ENCODE measurements around the gene CDC42EP2. TPM values are rescaled to one million over a fixed set of nuclear protein-coding genes. Genes with fewer than 3 reads are reported as not detected.

Gene CDC42EP2
- total and polyA plus RNA-seq, 12 donors: 1.0 to 18.3 (median 4.9) TPM

DNA sequence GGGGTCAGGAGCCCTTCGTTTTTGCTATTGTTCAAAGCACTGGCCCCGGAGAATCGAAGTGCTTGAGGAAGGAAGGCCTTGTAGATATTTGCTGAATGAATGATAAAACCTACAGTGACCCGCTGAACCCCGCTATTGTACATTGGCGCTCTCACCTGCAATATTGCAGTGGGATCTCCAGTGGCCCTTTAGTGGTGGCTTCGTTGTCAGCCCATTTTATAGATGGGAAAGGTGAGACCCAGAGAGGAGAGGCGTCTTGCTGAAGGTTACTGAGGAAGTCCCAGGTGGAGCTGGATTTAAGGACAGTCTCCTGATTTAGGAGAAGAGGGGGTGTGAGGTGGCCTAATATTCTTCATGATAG is 1.2 kb downstream of the CDC42EP2 start:
- 21 to 31% (median 28%) methylated on average over 5 to 8 of the region's 8 CpGs for WGBS, 4 donors
- Histone ChIP-seq H3K27ac (peak overlapping the region in 4 of 5 donors; percentile 12 to 93 (median 52)), H3K36me3 (replicated peaks in 1 of 2) (peaks cover 0 to 2% of the 10 kb centered on the region in 2 donors), H3K9me3 (replicated peaks in 1 of 3) (no peaks in the 10 kb centered on the region), H3K4me1 (replicated peaks in 1 of 2) (peaks cover 13 to 17% of the 10 kb centered on the region in 2 donors), H3K4me3 (peak overlapping the region in 1 of 4 donors; percentile 78), H3K27me3 (no peaks in the 10 kb centered on the region)
- intact Hi-C loops (cut with DNase I): loop anchor here (2.0 kb wide), 2 partner anchors 37 to 39 kb away; no protein-coding TSS in a partner anchor
- DNase-seq: no peak
- no peak for TF ChIP-seq POLR2A (IDR thresholded peaks at IDR 0.05)
- TF ChIP-seq, protein P1, sequence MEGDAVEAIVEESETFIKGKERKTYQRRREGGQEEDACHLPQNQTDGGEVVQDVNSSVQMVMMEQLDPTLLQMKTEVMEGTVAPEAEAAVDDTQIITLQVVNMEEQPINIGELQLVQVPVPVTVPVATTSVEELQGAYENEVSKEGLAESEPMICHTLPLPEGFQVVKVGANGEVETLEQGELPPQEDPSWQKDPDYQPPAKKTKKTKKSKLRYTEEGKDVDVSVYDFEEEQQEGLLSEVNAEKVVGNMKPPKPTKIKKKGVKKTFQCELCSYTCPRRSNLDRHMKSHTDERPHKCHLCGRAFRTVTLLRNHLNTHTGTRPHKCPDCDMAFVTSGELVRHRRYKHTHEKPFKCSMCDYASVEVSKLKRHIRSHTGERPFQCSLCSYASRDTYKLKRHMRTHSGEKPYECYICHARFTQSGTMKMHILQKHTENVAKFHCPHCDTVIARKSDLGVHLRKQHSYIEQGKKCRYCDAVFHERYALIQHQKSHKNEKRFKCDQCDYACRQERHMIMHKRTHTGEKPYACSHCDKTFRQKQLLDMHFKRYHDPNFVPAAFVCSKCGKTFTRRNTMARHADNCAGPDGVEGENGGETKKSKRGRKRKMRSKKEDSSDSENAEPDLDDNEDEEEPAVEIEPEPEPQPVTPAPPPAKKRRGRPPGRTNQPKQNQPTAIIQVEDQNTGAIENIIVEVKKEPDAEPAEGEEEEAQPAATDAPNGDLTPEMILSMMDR (IDR thresholded peaks at IDR 0.05): peak in 1 of 6 experiments; percentile 37

DNA sequence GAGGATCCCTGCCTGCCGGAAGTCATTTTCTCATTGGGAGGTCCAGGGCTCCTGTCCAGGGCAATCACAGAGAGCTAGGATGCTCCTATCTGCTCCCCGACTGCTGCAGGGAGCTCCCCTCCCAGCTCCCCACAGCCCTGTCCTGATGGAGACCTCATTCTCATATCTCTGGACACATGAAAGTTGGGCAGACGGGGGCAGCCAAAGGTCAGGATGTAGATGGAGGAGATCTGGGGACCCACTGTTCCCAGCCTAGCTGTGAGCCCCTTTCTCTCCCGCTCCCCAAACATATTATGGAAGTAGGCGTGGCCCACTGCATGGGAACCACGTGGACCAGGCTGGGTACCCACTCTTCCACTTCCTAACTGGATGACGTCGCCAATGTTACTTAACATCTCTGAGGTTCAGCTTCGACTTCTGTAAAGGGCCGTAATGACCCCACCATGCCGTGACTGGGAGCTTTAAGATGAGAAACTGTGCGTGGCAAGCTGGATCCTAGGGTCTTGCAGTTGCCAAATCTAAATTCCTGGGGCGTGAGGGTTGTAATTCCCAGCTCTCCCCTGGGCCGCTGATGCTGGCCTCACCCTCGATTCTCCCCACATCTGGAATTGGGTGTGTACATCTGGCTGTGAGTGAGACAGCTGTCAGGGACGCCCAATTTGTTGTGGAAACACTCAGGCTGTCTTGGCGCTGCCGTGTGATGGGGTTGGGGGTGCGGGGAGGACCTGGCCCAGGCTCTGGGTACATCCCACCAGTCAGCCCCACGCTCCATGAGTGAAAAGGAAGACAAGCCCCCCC is 1.8 kb downstream of the CDC42EP2 start:
- Histone ChIP-seq H3K27ac (peak overlapping the region; percentile 12 to 93 (median 35)), H3K36me3 (replicated peaks in 1 of 2) (peaks cover 0 to 8% of the 10 kb centered on the region in 2 donors), H3K9me3 (replicated peaks in 1 of 3) (no peaks in the 10 kb centered on the region), H3K27me3 (no peaks in the 10 kb centered on the region), H3K4me1 (replicated peaks in 1 of 2) (peaks cover 13 to 17% of the 10 kb centered on the region in 2 donors), H3K4me3 (peak overlapping the region in 1 of 4 donors; percentile 78)
- intact Hi-C loops (cut with DNase I): no loop called here
- no peak for DNase-seq
- WGBS, 4 donors: 37 to 59% (median 48%) methylated on average over 7 to 20 of the region's 20 CpGs
- no peak for TF ChIP-seq POLR2A (IDR thresholded peaks at IDR 0.05)
- TF ChIP-seq, protein P1 (IDR thresholded peaks at IDR 0.05): no peak

DNA sequence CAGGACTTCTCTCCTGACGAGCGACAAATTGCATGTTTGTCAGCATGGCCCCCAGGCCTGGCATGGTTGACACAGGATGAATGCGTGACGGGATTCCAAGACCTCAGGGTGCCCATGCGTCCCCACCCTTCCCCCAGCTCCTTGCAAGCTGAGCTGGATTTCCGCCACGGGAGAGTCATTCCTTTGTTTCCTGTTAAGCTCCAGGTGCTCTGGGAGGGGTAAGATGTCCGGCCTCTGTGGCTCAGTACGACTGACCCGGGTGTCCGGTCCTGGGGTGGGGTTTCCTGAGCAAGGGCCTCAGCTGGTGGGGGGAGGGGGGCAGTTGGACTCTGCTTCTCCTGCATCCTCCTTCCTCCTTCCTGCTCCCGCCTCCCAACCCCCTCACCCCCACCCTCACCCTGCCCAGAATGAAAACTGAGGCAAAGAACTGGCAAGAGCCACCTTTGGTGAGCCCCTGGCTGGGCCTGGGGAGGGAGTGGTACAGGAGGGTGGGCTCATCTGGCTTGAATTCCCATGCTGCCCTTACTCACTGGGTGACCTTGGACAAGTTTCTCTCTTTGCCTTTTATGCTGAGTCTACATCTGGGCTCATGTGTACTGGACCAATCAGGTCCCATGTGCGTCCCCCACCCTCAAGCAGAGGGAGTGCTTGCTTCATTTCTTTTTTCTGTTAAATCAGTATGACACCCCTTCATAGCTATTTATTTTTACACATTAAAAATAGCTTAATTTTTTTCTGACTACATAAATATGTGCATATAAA is 2.5 kb downstream of the CDC42EP2 start:
- 47 to 77% (median 58%) methylated on average over 3 to 13 of the region's 13 CpGs for WGBS, 4 donors
- intact Hi-C loops (cut with DNase I): no loop called here
- DNase-seq: peak; percentile 51 to 86 (median 62)
- no peak for TF ChIP-seq POLR2A (IDR thresholded peaks at IDR 0.05)
- TF ChIP-seq, protein P1 (IDR thresholded peaks at IDR 0.05): no peak
- Histone ChIP-seq H3K27ac (peak overlapping the region in 3 of 5 donors; percentile 35 to 93 (median 79)), H3K36me3 (replicated peaks in 1 of 2) (peaks cover 0 to 13% of the 10 kb centered on the region in 2 donors), H3K27me3 (no peaks in the 10 kb centered on the region), H3K4me1 (replicated peaks in 1 of 2) (peaks cover 13 to 17% of the 10 kb centered on the region in 2 donors), H3K4me3 (peak overlapping the region in 1 of 4 donors; percentile 78), H3K9me3 (replicated peaks in 1 of 3) (no peaks in the 10 kb centered on the region)

DNA sequence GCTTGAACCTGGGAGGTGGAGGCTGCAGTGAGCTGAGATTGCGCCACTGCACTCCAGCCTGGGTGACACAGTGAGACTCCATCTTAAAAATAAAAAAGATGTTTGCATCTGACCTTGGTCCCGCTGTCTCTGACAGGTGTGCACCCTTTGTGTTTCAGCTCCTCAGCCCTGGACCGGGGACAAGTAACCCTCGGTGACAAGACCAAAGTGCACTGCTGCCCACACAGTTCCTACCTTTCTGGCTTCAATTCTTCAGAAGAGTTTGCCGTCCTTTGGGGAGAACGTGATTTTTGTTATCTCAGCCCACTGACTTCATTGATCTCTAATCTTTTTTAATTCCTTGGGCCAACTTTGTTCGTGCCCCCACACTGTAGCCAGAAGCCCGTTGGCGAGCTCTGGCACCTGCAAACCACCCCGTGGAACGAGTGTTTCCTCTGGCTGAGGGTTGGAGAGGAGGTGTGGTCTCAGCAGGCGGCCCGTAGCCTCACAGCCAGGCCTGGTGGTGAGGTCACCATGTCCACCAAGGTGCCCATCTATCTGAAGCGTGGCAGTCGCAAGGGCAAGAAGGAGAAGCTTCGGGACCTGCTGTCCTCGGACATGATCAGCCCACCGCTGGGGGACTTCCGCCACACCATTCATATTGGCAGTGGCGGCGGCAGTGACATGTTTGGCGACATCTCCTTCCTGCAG is 5.9 kb downstream of the CDC42EP2 start:
- intact Hi-C loops (cut with DNase I): no loop called here
- Histone ChIP-seq H3K27ac (no peak overlapping the region), H3K4me3 (no peak overlapping the region), H3K36me3 (replicated peaks in 1 of 2) (peaks cover 0 to 13% of the 10 kb centered on the region in 2 donors), H3K27me3 (no peaks in the 10 kb centered on the region), H3K9me3 (replicated peaks in 1 of 3) (no peaks in the 10 kb centered on the region), H3K4me1 (replicated peaks in 1 of 2) (peaks cover under 1 to 5% of the 10 kb centered on the region in 2 donors)
- TF ChIP-seq, protein P1 (IDR thresholded peaks at IDR 0.05): no peak
- no peak for TF ChIP-seq POLR2A (IDR thresholded peaks at IDR 0.05)
- no peak for DNase-seq
- WGBS, 4 donors: 79 to 86% (median 83%) methylated on average over 15 to 22 of the region's 22 CpGs
